SK-N-SH treated with all-trans-retinoic acid at 6 μM for 48 hours (cell line): Measurements from ENCODE around the gene RAD51B.

Experiments used
- ATAC-seq: fragments of 200-7000 bp; cut with Tn5 transposase; 3 replicates; pipeline ENCODE4 v1.9.1; 2020; ENCODE audit warnings: mild to moderate bottlenecking, moderate library complexity
- BACH2 ChIP-seq: fragments of 250-450 bp; sonication (Bioruptor Pico); IDR thresholded peaks from 2 replicates; pipeline ENCODE4 v1.9.0; 2021; ENCODE audit warnings: mild to moderate bottlenecking, borderline replicate concordance
- CSDC2 ChIP-seq: fragments of 250-450 bp; sonication (Bioruptor Pico); IDR thresholded peaks from 2 replicates; pipeline ENCODE4 v1.5.0; 2020; ENCODE audit warnings: mild to moderate bottlenecking, moderate library complexity
- CSRNP3 ChIP-seq: fragments of 250-450 bp; sonication (Bioruptor Pico); IDR thresholded peaks from 2 replicates; pipeline ENCODE4 v1.5.1; 2021; ENCODE audit warnings: mild to moderate bottlenecking, moderate library complexity
- ESRRG ChIP-seq: fragments of 250-450 bp; sonication (Bioruptor Pico); IDR thresholded peaks from 2 replicates; pipeline ENCODE4 v1.6.1; 2021; ENCODE audit warnings: mild to moderate bottlenecking
- GLIS3 ChIP-seq: fragments of 250-450 bp; sonication (Bioruptor Pico); IDR thresholded peaks from 2 replicates; pipeline ENCODE4 v1.5.0; 2020; ENCODE audit warnings: mild to moderate bottlenecking, moderate library complexity
- ISL1 ChIP-seq: fragments of 250-450 bp; sonication (Bioruptor Pico); IDR thresholded peaks from 2 replicates; pipeline ENCODE4 v2.1.2; 2022; ENCODE audit warnings: mild to moderate bottlenecking, moderate library complexity
- OSR1 ChIP-seq: fragments of 250-450 bp; sonication (Bioruptor Pico); IDR thresholded peaks from 2 replicates; pipeline ENCODE4 v1.8.0; 2022; ENCODE audit warnings: moderate library complexity, mild to moderate bottlenecking, inconsistent platforms
- PPARA ChIP-seq: fragments of 250-450 bp; sonication (Bioruptor Pico); IDR thresholded peaks from 2 replicates; pipeline ENCODE4 v1.5.0; 2020; ENCODE audit warnings: mild to moderate bottlenecking, borderline replicate concordance
- RARB ChIP-seq: fragments of 250-450 bp; sonication (Bioruptor Pico); IDR thresholded peaks from 2 replicates; pipeline ENCODE4 v1.8.0; 2021; ENCODE audit warnings: mild to moderate bottlenecking, moderate library complexity
- SNAI2 ChIP-seq: fragments of 250-450 bp; sonication (Bioruptor Pico); IDR thresholded peaks from 2 replicates; pipeline ENCODE4 v1.5.0; 2020; ENCODE audit warnings: mild to moderate bottlenecking, moderate library complexity
- TCF4 ChIP-seq: fragments of 250-450 bp; sonication (Bioruptor Pico); IDR thresholded peaks from 2 replicates; pipeline ENCODE4 v1.8.0; 2021; ENCODE audit warnings: mild to moderate bottlenecking, moderate library complexity, borderline replicate concordance
- TOX ChIP-seq: fragments of 250-450 bp; sonication (Bioruptor Pico); IDR thresholded peaks from 2 replicates; pipeline ENCODE4 v1.8.0; 2021; ENCODE audit warnings: mild to moderate bottlenecking, moderate library complexity, borderline replicate concordance
- TSHZ2 ChIP-seq: fragments of 250-450 bp; sonication (Bioruptor Pico); IDR thresholded peaks from 2 replicates; pipeline ENCODE4 v1.5.0; 2020; ENCODE audit warnings: mild to moderate bottlenecking, moderate library complexity
- ZC3H10 ChIP-seq: fragments of 250-450 bp; sonication (Bioruptor Pico); IDR thresholded peaks from 2 replicates; pipeline ENCODE4 v1.5.1; 2021; ENCODE audit warnings: mild to moderate bottlenecking, moderate library complexity
- ZFP3 ChIP-seq: fragments of 250-450 bp; sonication (Bioruptor Pico); IDR thresholded peaks from 2 replicates; pipeline ENCODE4 v1.5.0; 2020; ENCODE audit warnings: mild to moderate bottlenecking, moderate library complexity
- ZFP30 ChIP-seq: fragments of 450-650 bp; formaldehyde crosslinking; IDR thresholded peaks from 2 replicates; pipeline ENCODE4 v1.5.0; 2022; ENCODE audit warnings: mild to moderate bottlenecking, moderate library complexity
- ZNF565 ChIP-seq: fragments of 450-650 bp; formaldehyde crosslinking; conservative IDR thresholded peaks from 2 replicates; pipeline ENCODE4 v1.5.0; 2020; ENCODE audit warnings: low read depth, mild to moderate bottlenecking, moderate library complexity
- ZNF70 ChIP-seq: fragments of 450-650 bp; formaldehyde crosslinking; IDR thresholded peaks from 2 replicates; pipeline ENCODE4 v1.5.0; 2020; ENCODE audit warnings: mild to moderate bottlenecking, moderate library complexity
- ZNF8 ChIP-seq: fragments of 450-650 bp; formaldehyde crosslinking; IDR thresholded peaks from 2 replicates; pipeline ENCODE4 v1.5.0; 2020; ENCODE audit warnings: mild to moderate bottlenecking, moderate library complexity
- TF ChIP-seq, protein P1 (sequence below): fragments of 250-450 bp; sonication (Bioruptor Pico); IDR thresholded peaks from 2 replicates; pipeline ENCODE4 v1.5.1; 2020; ENCODE audit warnings: low read depth, mild to moderate bottlenecking, moderate library complexity
- TF ChIP-seq, protein P2 (sequence below): fragments of 250-450 bp; sonication (Bioruptor Pico); IDR thresholded peaks from 2 replicates; pipeline ENCODE4 v1.8.0; 2020; ENCODE audit warnings: mild to moderate bottlenecking, moderate library complexity, borderline replicate concordance
- TF ChIP-seq, protein P3 (sequence below): fragments of 250-450 bp; sonication (Bioruptor Pico); IDR thresholded peaks from 2 replicates; pipeline ENCODE4 v1.8.0; 2021; ENCODE audit warnings: low read depth, mild to moderate bottlenecking, moderate library complexity, borderline replicate concordance

Gene RAD51B

DNA sequence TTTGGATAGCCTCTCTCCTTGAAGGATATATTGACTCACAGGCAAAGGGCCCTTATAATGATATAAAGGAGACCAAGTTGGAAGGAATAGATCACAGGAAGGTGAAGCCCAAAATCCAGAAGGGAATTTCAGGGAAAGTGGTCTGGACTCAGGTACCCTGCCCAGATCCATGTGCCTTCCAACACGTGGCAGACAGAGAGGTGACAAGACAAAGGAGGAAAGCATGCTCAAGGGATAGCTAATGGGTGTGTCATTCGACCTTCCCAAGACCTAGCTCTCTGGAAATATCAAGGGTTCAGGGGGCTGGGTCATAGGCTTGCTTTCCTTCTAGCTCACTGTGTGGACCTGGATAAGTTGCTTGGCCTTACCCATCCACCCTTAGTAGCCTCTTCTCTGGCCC is 759.0 kb downstream of the RAD51B start:
- TF ChIP-seq BACH2 (CRISPR knock-in tag) (no peak), OSR1 (CRISPR knock-in tag) (no peak), PPARA (CRISPR knock-in tag) (no peak), ZNF70 (CRISPR knock-in tag) (no peak), GLIS3 (no peak), ZC3H10 (CRISPR knock-in tag) (no peak), ESRRG (CRISPR knock-in tag) (no peak), ZNF8 (CRISPR knock-in tag) (no peak), CSRNP3 (CRISPR knock-in tag) (no peak), RARB (CRISPR knock-in tag) (no peak), TOX (CRISPR knock-in tag) (no peak), CSDC2 (no peak), ISL1 (CRISPR knock-in tag) (no peak), SNAI2 (CRISPR knock-in tag) (no peak), ZNF565 (CRISPR knock-in tag) (no peak), ZFP3 (no peak), TSHZ2 (no peak)
- TF ChIP-seq, protein P1, sequence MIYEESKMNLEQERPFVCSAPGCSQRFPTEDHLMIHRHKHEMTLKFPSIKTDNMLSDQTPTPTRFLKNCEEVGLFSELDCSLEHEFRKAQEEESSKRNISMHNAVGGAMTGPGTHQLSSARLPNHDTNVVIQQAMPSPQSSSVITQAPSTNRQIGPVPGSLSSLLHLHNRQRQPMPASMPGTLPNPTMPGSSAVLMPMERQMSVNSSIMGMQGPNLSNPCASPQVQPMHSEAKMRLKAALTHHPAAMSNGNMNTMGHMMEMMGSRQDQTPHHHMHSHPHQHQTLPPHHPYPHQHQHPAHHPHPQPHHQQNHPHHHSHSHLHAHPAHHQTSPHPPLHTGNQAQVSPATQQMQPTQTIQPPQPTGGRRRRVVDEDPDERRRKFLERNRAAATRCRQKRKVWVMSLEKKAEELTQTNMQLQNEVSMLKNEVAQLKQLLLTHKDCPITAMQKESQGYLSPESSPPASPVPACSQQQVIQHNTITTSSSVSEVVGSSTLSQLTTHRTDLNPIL (CRISPR knock-in tag), result no peak
- TF ChIP-seq, protein P2, sequence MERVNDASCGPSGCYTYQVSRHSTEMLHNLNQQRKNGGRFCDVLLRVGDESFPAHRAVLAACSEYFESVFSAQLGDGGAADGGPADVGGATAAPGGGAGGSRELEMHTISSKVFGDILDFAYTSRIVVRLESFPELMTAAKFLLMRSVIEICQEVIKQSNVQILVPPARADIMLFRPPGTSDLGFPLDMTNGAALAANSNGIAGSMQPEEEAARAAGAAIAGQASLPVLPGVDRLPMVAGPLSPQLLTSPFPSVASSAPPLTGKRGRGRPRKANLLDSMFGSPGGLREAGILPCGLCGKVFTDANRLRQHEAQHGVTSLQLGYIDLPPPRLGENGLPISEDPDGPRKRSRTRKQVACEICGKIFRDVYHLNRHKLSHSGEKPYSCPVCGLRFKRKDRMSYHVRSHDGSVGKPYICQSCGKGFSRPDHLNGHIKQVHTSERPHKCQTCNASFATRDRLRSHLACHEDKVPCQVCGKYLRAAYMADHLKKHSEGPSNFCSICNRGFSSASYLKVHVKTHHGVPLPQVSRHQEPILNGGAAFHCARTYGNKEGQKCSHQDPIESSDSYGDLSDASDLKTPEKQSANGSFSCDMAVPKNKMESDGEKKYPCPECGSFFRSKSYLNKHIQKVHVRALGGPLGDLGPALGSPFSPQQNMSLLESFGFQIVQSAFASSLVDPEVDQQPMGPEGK, result no peak
- TF ChIP-seq, protein P3, sequence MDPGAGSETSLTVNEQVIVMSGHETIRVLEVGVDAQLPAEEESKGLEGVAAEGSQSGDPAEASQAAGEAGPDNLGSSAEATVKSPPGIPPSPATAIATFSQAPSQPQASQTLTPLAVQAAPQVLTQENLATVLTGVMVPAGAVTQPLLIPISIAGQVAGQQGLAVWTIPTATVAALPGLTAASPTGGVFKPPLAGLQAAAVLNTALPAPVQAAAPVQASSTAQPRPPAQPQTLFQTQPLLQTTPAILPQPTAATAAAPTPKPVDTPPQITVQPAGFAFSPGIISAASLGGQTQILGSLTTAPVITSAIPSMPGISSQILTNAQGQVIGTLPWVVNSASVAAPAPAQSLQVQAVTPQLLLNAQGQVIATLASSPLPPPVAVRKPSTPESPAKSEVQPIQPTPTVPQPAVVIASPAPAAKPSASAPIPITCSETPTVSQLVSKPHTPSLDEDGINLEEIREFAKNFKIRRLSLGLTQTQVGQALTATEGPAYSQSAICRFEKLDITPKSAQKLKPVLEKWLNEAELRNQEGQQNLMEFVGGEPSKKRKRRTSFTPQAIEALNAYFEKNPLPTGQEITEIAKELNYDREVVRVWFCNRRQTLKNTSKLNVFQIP, result no peak
- no peak for ATAC-seq

GRCh38 chr14:68580096-68580645 is 760.6 kb downstream of the RAD51B start:
- ATAC-seq, result no peak
- TF ChIP-seq GLIS3, result no peak
- TF ChIP-seq TCF4 (CRISPR knock-in tag), result no peak
- TF ChIP-seq BACH2 (CRISPR knock-in tag), result no peak
- TF ChIP-seq RARB (CRISPR knock-in tag), result no peak
- TF ChIP-seq CSDC2, result no peak
- TF ChIP-seq ZNF8 (CRISPR knock-in tag), result no peak
- TF ChIP-seq, protein P3, result no peak
- TF ChIP-seq ISL1 (CRISPR knock-in tag), result no peak
- TF ChIP-seq CSRNP3 (CRISPR knock-in tag), result no peak
- no peak for TF ChIP-seq ZFP30
- TF ChIP-seq ZFP3, result no peak
- no peak for TF ChIP-seq TOX (CRISPR knock-in tag)
- TF ChIP-seq, protein P2, result no peak
- TF ChIP-seq OSR1 (CRISPR knock-in tag), result no peak
